A673 (cell line): ENCODE results near the gene MYO7A. TPM values are rescaled to one million over a fixed set of nuclear protein-coding genes. Genes with fewer than 3 reads are reported as not detected.

ENCODE experiments used
- BruUV-seq: library from RNA; stranded (reverse); fragments of 400-500 nt; replicated peaks from 2 replicates; lab custom pipeline; 2021; lab: Mats Ljungman, UMichigan
- CTCF ChIA-PET: fragments of 300-600 bp; sonication (Branson Sonifier 250); formaldehyde crosslinking; loops from one replicate; lab custom pipeline; 2022; ENCODE audit warnings: antibody characterized with exemption; lab: Charles Lee
- POLR2A ChIA-PET: fragments of 300-600 bp; sonication (Branson Sonifier 250); formaldehyde crosslinking; loops from one replicate; lab custom pipeline; 2022; ENCODE audit warnings: antibody characterized with exemption; ENCODE audit not compliant: low non-redundant PET; lab: Charles Lee
- DNase-seq: peaks from one replicate; pipeline ENCODE4 v3.0.0-alpha.2; 2015; ENCODE audit warnings: low spot score
- H3K27ac ChIP-seq: fragments of 200-600 bp; sonication (generic); 2 replicates; pipeline ENCODE4 v1.5.1; 2016; ENCODE audit warnings: mixed run types, low read depth, mild to moderate bottlenecking, mixed read lengths, antibody characterized with exemption, low read length; ENCODE audit not compliant: poor library complexity, severe bottlenecking
- H3K27me3 ChIP-seq: fragments of 200-600 bp; sonication (generic); replicated peaks from 2 replicates; pipeline ENCODE4 v1.6.1; 2017; ENCODE audit warnings: mixed run types, low read depth, mild to moderate bottlenecking, mixed read lengths, antibody characterized with exemption, low read length; ENCODE audit not compliant: insufficient read depth, poor library complexity
- H3K36me3 ChIP-seq: fragments of 200-600 bp; sonication (generic); 2 replicates; pipeline ENCODE4 v1.6.1; 2016; ENCODE audit warnings: mixed run types, mild to moderate bottlenecking, mixed read lengths, antibody characterized with exemption, low read length; ENCODE audit not compliant: insufficient read depth, poor library complexity, severe bottlenecking
- H3K4me1 ChIP-seq: fragments of 200-600 bp; sonication (generic); 2 replicates; pipeline ENCODE4 v1.6.1; 2017; ENCODE audit warnings: mixed run types, mild to moderate bottlenecking, mixed read lengths, antibody characterized with exemption, low read length; ENCODE audit not compliant: insufficient read depth, poor library complexity, severe bottlenecking
- H3K4me3 ChIP-seq: fragments of 200-600 bp; sonication (generic); 2 replicates; pipeline ENCODE4 v1.5.1; 2016; ENCODE audit warnings: low read depth, mixed run types, mild to moderate bottlenecking, mixed read lengths, low read length; ENCODE audit not compliant: poor library complexity, severe bottlenecking
- H3K9me3 ChIP-seq: fragments of 200-600 bp; sonication (generic); 2 replicates; pipeline ENCODE4 v1.6.1; 2016; ENCODE audit warnings: mixed run types, low read depth, mild to moderate bottlenecking, mixed read lengths, antibody characterized with exemption, low read length; ENCODE audit not compliant: poor library complexity, severe bottlenecking
- CTCF ChIP-seq: fragments of 300-800, 200-600 bp; sonication (generic); conservative IDR thresholded peaks from 2 replicates; pipeline ENCODE4 v1.5.1; 2017; ENCODE audit warnings: low read depth, mild to moderate bottlenecking, antibody characterized with exemption, low read length, moderate library complexity, mixed read lengths
- EZH2 ChIP-seq: fragments of 200-600 bp; sonication (generic); IDR thresholded peaks from 2 replicates; pipeline ENCODE4 v1.6.1; 2017; ENCODE audit warnings: borderline replicate concordance, low read depth, mild to moderate bottlenecking, mixed read lengths, antibody characterized with exemption, low read length; ENCODE audit not compliant: poor library complexity, severe bottlenecking
- intact Hi-C: fragments of 100-400 bp; cut with micrococcal nuclease; formaldehyde crosslinking; loops from one replicate; pipeline ENCODE4 v1.10.0; 2022; ENCODE audit not compliant: unreplicated experiment
- total RNA-seq: library from RNA; stranded (reverse); gene quantifications from 2 replicates; pipeline ENCODE4 v1.2.3, GENCODE V29; 2021

MYO7A gene
- total RNA-seq, 1 experiment from 2014 or later, result not detected

- H3K4me3 ChIP-seq, result no peak overlapping the region
- CTCF ChIA-PET, result no interaction called here
- intact Hi-C loops, result no loop called here
Measured at GRCh38 chr11:77231800-77232199, 103.8 kb downstream of the MYO7A start.

GRCh38 chr11:77232242-77232641 is 104.2 kb downstream of the MYO7A start:
- no peak for TF ChIP-seq EZH2
- no peak for TF ChIP-seq CTCF
- CTCF ChIA-PET, result no interaction called here

More at GRCh38 chr11:77231800-77232199, 103.8 kb downstream of the MYO7A start:
- no peaks in the 10 kb centered on the region for H3K27me3 ChIP-seq
- no peaks in the 10 kb centered on the region for H3K4me1 ChIP-seq
- BruUV-seq, result no TSS peak
- no peaks in the 10 kb centered on the region for H3K36me3 ChIP-seq
- DNase-seq, result no peak
- H3K27ac ChIP-seq, result no peak overlapping the region
- no peaks in the 10 kb centered on the region for H3K9me3 ChIP-seq
- POLR2A ChIA-PET, result no interaction called here
- TF ChIP-seq EZH2, result no peak
- no peak for TF ChIP-seq CTCF

GRCh38 chr11:77233011-77233410 is 105.0 kb downstream of the MYO7A start:
- TF ChIP-seq EZH2 (no peak), CTCF (no peak)
- no peaks in the 10 kb centered on the region for H3K4me1 ChIP-seq
- no peaks in the 10 kb centered on the region for H3K9me3 ChIP-seq
- no peak overlapping the region for H3K27ac ChIP-seq
- ChIA-PET POLR2A (interaction anchor here (0.5 kb wide), 1 partner anchor 1134 kb away, joined by 3 read pairs; no protein-coding TSS in a partner anchor), CTCF (no interaction called here)
- BruUV-seq, result no TSS peak
- intact Hi-C loops, result no loop called here
- no peak overlapping the region for H3K4me3 ChIP-seq
- no peak for DNase-seq
- H3K27me3 ChIP-seq, result no peaks in the 10 kb centered on the region
- no peaks in the 10 kb centered on the region for H3K36me3 ChIP-seq

More at GRCh38 chr11:77232242-77232641, 104.2 kb downstream of the MYO7A start:
- H3K4me3 ChIP-seq, result no peak overlapping the region
- no peaks in the 10 kb centered on the region for H3K4me1 ChIP-seq
- no peaks in the 10 kb centered on the region for H3K36me3 ChIP-seq
- intact Hi-C loops, result no loop called here
- H3K9me3 ChIP-seq, result no peaks in the 10 kb centered on the region
- no peaks in the 10 kb centered on the region for H3K27me3 ChIP-seq
- no peak overlapping the region for H3K27ac ChIP-seq
- no peak for DNase-seq
- no TSS peak for BruUV-seq
- POLR2A ChIA-PET, result no interaction called here
